Measurements from ENCODE around the gene DNAH11. TPM values are rescaled to one million over a fixed set of nuclear protein-coding genes. Genes with fewer than 3 reads are reported as not detected.

DNAH11 gene
- total and polyA plus RNA-seq, 9 of the 15 experiments (the other 6 are each of a cell fraction or from before 2014, with no cell fraction given) = under 0.01 TPM; not detected in 7

DNA sequence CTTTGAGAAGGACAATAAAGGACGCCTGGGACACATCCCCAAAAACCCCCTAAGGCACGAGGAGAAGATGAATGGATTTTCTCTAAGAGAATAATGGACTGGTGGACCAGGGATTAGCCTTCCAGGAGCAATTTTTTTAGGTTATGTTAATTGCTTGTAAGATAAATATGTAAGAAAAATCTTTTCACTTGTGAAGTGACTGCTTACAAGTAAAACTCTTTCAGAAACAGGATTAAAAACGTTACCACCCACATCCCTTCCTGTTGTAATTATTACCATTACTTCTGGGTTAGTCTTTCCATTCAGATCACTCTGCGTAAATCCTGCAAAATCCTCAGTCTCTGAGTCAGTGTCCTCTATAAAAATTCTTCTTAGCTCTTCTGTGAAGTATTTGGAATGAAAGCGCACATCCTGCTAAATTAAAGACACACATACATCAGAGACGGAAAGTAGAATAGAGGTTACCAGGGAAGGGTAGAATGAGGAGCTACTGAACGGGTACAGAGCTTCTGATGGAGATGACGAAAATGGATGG is 368.6 kb downstream of the DNAH11 start:
- intact Hi-C loops (cut with micrococcal nuclease) (no loop called here), in situ Hi-C loops (cut with MboI) (no loop called here)
- Histone ChIP-seq H3K9me1 (ENCODE audit: control insufficient read depth, insufficient read depth, low read length) (no peaks in the 10 kb centered on the region), H3K4me3 (no peak overlapping the region), H3K27me3 (ENCODE audit: control insufficient read depth in 2 of 2, insufficient read depth in 2 of 2, low read length in 2 of 2) (peaks cover 2 to 13% of the 10 kb centered on the region in 2 experiments; a peak in 3 of 5 replicates), H3K36me3 (ENCODE audit: control insufficient read depth, insufficient read depth, low read length) (no peaks in the 10 kb centered on the region), H3K4me2 (ENCODE audit: insufficient read depth, low read length) (no peak overlapping the region), H3K4me1 (replicated peaks in 1 of 2; ENCODE audit: control insufficient read depth in 2 of 2, insufficient read depth in 2 of 2, low read length in 2 of 2) (no peaks in the 10 kb centered on the region), H3K9me3 (replicated peaks; ENCODE audit: control insufficient read depth, insufficient read depth, low read depth, low read length) (no peaks in the 10 kb centered on the region), H2AFZ (ENCODE audit: low read depth, low read length) (no peak overlapping the region), H3K27ac (ENCODE audit: extremely low read depth, low read depth, low read length) (no peak overlapping the region), H3K79me2 (ENCODE audit: control insufficient read depth, insufficient read depth, low read length) (no peaks in the 10 kb centered on the region), H4K20me1 (replicated peaks; ENCODE audit: control insufficient read depth, insufficient read depth, low read length) (no peaks in the 10 kb centered on the region), H3K9ac (ENCODE audit: insufficient read depth in 1 of 2, low read depth in 2 of 2, low read length in 2 of 2) (no peak overlapping the region)
- ATAC-seq (no peak), DNase-seq (ENCODE audit: extremely low read depth in 1 of 4, low spot score in 3 of 4) (no peak), FAIRE-seq (no peak)
- 15% methylated on average over 8 of the region's 8 CpGs for WGBS (ENCODE audit: insufficient coverage, low coverage, missing lambda C conversion rate)
- ChIA-PET POLR2A (interaction anchor here (0.6 kb wide), 1 partner anchor 46 kb away, joined by 3 read pairs; no protein-coding TSS in a partner anchor), CTCF (ENCODE audit: low intra/inter-chr PET ratio) (no interaction called here)
- no TSS peak for BruUV-seq (replicated peaks)
- no peak for TF ChIP-seq PHF8 (IDR thresholded peaks at IDR 0.05; ENCODE audit: borderline replicate concordance, low read length)
- TF ChIP-seq SREBF1 (IDR thresholded peaks at IDR 0.05; ENCODE audit: borderline replicate concordance, low read depth, low read length) = no peak
- no peak for TF ChIP-seq TRIM25 (IDR thresholded peaks at IDR 0.05; ENCODE audit: borderline replicate concordance)
- no peak for TF ChIP-seq FIP1L1 (IDR thresholded peaks at IDR 0.05; ENCODE audit: low read depth, low read length, poor library complexity, severe bottlenecking)
- TF ChIP-seq SAP30 (IDR thresholded peaks at IDR 0.05; ENCODE audit: borderline replicate concordance, insufficient read depth, low read depth, low read length, poor library complexity, severe bottlenecking) = no peak
- TF ChIP-seq ETV6 (IDR thresholded peaks at IDR 0.05; ENCODE audit: borderline replicate concordance in 1 of 2, low read depth in 2 of 2, low read length in 1 of 2) = no peak
- no peak for TF ChIP-seq ETV6 (CRISPR knock-in tag; IDR thresholded peaks at IDR 0.05; ENCODE audit: borderline replicate concordance)
- TF ChIP-seq HNRNPH1 (optimal IDR thresholded peaks at IDR 0.05; ENCODE audit: low read depth, low read length) = no peak
- no peak for TF ChIP-seq NFATC3 (IDR thresholded peaks at IDR 0.05)
- no peak for TF ChIP-seq CCNT2 (IDR thresholded peaks at IDR 0.05; ENCODE audit: borderline replicate concordance, extremely low read depth, insufficient read length, low read depth, low read length)

Measured in K562 (cell line).